AG04449 (cell line): ENCODE results near the gene CCM2.

ENCODE experiments used
- CTCF ChIA-PET: fragments of 350-600 bp; formaldehyde crosslinking; extraction: SDS; loops from one replicate; lab custom pipeline; 2021; ENCODE audit warnings: antibody characterized with exemption; lab: Yijun Ruan, JAX
- POLR2A ChIA-PET: fragments of 400-600, 350-600 bp; formaldehyde crosslinking; extraction: SDS; loops from one replicate; lab custom pipeline; 2020; ENCODE audit warnings: antibody characterized with exemption, inconsistent platforms; lab: Yijun Ruan, JAX
- DNase-seq: peaks from one replicate; pipeline ENCODE4 v3.0.0-alpha.2; 2010; ENCODE audit warnings: low read depth, low spot score
- H3K4me3 ChIP-seq: 2 replicates; pipeline ENCODE4 v1.5.1; 2011; ENCODE audit warnings: low read depth, mild to moderate bottlenecking, control low read depth, low read length
- CTCF ChIP-seq: IDR thresholded peaks from one replicate; pipeline ENCODE4 v1.5.1; 2011; ENCODE audit warnings: mild to moderate bottlenecking, moderate library complexity, low read length, control low read depth, inconsistent platforms; ENCODE audit not compliant: insufficient read depth; ENCODE audit errors: missing control alignments

CCM2 gene

DNA sequence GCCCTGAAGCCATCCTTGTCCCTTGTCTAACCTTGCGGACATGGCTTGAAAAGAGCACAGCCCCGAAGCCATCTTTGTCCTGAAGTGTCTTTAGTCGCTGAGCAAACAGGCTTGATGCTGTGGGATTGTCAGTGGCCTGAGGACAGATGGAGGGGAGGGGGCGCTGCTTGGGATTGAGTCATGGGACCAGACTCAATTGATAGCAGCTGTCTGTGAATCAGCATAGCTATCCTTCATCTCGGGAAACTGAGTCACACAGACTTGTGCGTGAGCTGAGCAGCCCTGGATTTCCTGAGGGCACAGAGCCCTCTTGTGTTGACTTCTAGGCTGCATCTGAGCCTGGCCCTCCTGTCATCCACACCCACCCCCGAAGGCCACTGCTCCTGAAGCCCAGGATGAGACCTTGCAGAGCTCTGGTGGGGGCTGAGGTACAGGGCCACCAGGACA is 35.6 kb upstream of the CCM2 start:
- ChIA-PET POLR2A (no interaction called here), CTCF (interaction anchor here (0.6 to 4.9 kb wide), 8 partner anchors 9 to 376 kb away, joined by 3 to 38 read pairs (median 3); no protein-coding TSS in a partner anchor)
- peak; percentile 40 for TF ChIP-seq CTCF
- no peak overlapping the region for H3K4me3 ChIP-seq
- no peak for DNase-seq

DNA sequence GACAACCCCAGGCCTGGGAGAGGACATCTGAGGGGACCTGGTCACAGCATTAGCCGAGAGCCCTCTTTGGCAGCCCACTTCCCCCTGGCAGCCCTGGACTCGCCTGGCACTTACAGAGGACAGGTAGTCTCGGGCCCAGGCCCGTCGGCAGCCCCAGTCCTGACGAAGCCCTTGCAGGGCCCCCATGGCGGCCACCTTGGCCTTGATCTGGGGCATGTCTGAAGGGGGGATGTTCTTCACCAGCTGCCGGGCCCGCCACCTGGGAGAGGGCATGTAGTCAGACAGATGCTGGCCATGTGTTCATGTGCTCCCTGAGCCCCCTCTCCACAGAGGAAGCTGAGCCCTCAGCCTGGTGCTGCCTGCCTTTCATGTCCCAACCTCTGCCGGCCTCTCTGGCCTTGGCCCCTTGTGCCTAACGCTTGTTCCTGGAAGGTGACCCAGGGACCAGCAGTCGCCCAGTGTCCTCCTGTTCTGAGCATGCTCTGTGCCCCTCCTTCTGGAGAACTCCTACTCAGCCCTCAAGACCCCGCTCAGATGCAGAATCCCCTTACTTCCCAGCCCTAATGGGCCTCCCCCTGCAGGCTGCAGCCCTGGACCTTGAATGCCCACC is 35.1 kb upstream of the CCM2 start:
- no peak for DNase-seq
- ChIA-PET CTCF (interaction anchor here (0.6 to 4.9 kb wide), 7 partner anchors 10 to 377 kb away, joined by 3 to 38 read pairs (median 3); no protein-coding TSS in a partner anchor), POLR2A (no interaction called here)
- H3K4me3 ChIP-seq: no peak overlapping the region
- TF ChIP-seq CTCF: no peak

GRCh38 chr7:44965441-44965903 is 34.5 kb upstream of the CCM2 start:
- TF ChIP-seq CTCF: no peak
- CTCF ChIA-PET: interaction anchor here (1.0 to 4.9 kb wide), 3 partner anchors 9 to 170 kb away, joined by 3 to 38 read pairs (median 21); no protein-coding TSS in a partner anchor
- H3K4me3 ChIP-seq: no peak overlapping the region
- POLR2A ChIA-PET: no interaction called here
- no peak for DNase-seq

- ChIA-PET POLR2A (no interaction called here), CTCF (interaction anchor here (3.7 to 4.9 kb wide), 2 partner anchors 8 to 169 kb away, joined by 21 to 38 read pairs; no protein-coding TSS in a partner anchor)
- no peak overlapping the region for H3K4me3 ChIP-seq
- DNase-seq: no peak
- no peak for TF ChIP-seq CTCF
These were observed 33.9 kb upstream of the CCM2 start for GRCh38 chr7:44965937-44966730.

GRCh38 chr7:44966731-44967538 is 33.1 kb upstream of the CCM2 start:
- POLR2A ChIA-PET: no interaction called here
- DNase-seq: no peak
- no peak for TF ChIP-seq CTCF
- CTCF ChIA-PET: no interaction called here
- no peak overlapping the region for H3K4me3 ChIP-seq
